ENCODE results near the gene GPX4. TPM values are rescaled to one million over a fixed set of nuclear protein-coding genes. Genes with fewer than 3 reads are reported as not detected.
A peak's percentile ranks its signal among the peaks of the same experiment; 100 is the strongest.

Gene GPX4
- total and polyA plus RNA-seq, 2 of the 13 experiments (the other 11 are each of a cell fraction or from before 2014, with no cell fraction given), result 535 to 613 TPM

- TF ChIP-seq ARID5B (CRISPR knock-in tag; IDR thresholded peaks at IDR 0.05), result no peak; the same call in 1 of the 2 replicates
- 0 out of 2 replicates have a peak, but pooled peaks have one; percentile 14 for TF ChIP-seq NCOA2 (CRISPR knock-in tag; IDR thresholded peaks at IDR 0.05)
- 0 out of 2 replicates have a peak, but pooled peaks have one; percentile 43 for TF ChIP-seq TGIF2 (CRISPR knock-in tag; IDR thresholded peaks at IDR 0.05)
- no peak for TF ChIP-seq PRDM4 (CRISPR knock-in tag; IDR thresholded peaks at IDR 0.05; ENCODE audit: borderline replicate concordance)
- TF ChIP-seq TEAD2 (CRISPR knock-in tag; IDR thresholded peaks at IDR 0.05), result no peak
- peak; percentile 52; the same call in 1 of the 2 replicates for TF ChIP-seq ZNF547 (CRISPR knock-in tag; IDR thresholded peaks at IDR 0.05)
- no peak for TF ChIP-seq RELA (CRISPR knock-in tag; IDR thresholded peaks at IDR 0.05)
- TF ChIP-seq ZNF776 (CRISPR knock-in tag; IDR thresholded peaks at IDR 0.05), result no peak
- peak; percentile 92 for TF ChIP-seq ZNF205 (CRISPR knock-in tag; IDR thresholded peaks at IDR 0.05)
- TF ChIP-seq POLR2G (IDR thresholded peaks at IDR 0.05; ENCODE audit: low read depth, low read length), result peak; percentile 91
- no peak for TF ChIP-seq POGZ (CRISPR knock-in tag; IDR thresholded peaks at IDR 0.05)
- no peak for TF ChIP-seq ZFAT (CRISPR knock-in tag; conservative IDR thresholded peaks at IDR 0.05)
- TF ChIP-seq SOX5 (CRISPR knock-in tag; IDR thresholded peaks at IDR 0.05; ENCODE audit: borderline replicate concordance), result peak; percentile 48; the same call in 1 of the 2 replicates
- TF ChIP-seq KLF12 (CRISPR knock-in tag; IDR thresholded peaks at IDR 0.05; ENCODE audit: borderline replicate concordance), result no peak
- no peak for TF ChIP-seq HIVEP1 (CRISPR knock-in tag; IDR thresholded peaks at IDR 0.05)
- TF ChIP-seq ZNF781 (CRISPR knock-in tag; IDR thresholded peaks at IDR 0.05; ENCODE audit: borderline replicate concordance, not compliant biosample characterization), result no peak
- TF ChIP-seq JARID2 (CRISPR knock-in tag; IDR thresholded peaks at IDR 0.05; ENCODE audit: insufficient replicate concordance), result no peak
- TF ChIP-seq ZMYM4 (CRISPR knock-in tag; IDR thresholded peaks at IDR 0.05), result no peak
- no peak for TF ChIP-seq ZNF33A (CRISPR knock-in tag; IDR thresholded peaks at IDR 0.05; ENCODE audit: borderline replicate concordance)
- TF ChIP-seq, protein P1, sequence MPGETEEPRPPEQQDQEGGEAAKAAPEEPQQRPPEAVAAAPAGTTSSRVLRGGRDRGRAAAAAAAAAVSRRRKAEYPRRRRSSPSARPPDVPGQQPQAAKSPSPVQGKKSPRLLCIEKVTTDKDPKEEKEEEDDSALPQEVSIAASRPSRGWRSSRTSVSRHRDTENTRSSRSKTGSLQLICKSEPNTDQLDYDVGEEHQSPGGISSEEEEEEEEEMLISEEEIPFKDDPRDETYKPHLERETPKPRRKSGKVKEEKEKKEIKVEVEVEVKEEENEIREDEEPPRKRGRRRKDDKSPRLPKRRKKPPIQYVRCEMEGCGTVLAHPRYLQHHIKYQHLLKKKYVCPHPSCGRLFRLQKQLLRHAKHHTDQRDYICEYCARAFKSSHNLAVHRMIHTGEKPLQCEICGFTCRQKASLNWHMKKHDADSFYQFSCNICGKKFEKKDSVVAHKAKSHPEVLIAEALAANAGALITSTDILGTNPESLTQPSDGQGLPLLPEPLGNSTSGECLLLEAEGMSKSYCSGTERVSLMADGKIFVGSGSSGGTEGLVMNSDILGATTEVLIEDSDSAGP (CRISPR knock-in tag; IDR thresholded peaks at IDR 0.05; ENCODE audit: borderline replicate concordance), result peak; percentile 84
Observed at GRCh38 chr19:1094978-1095701, 8.7 kb upstream of the GPX4 start, which contains the start of gene POLR2E (continued).
